ENCODE measurements around the gene CCDC92B.
"Not testable (repeated sequence)": the region's sequence is repeated elsewhere in the genome, so short reads cannot be mapped to it uniquely, and the experiment has no call there.

CCDC92B gene

GRCh38 chr17:2701996-2702741, 47.3 kb downstream of the CCDC92B start:
- DNase-seq = no peak

- no peak for DNase-seq
These were observed 48.1 kb downstream of the CCDC92B start for GRCh38 chr17:2701161-2701995.

- DNase-seq = peak; percentile 100
These were observed 48.8 kb downstream of the CCDC92B start for GRCh38 chr17:2700491-2701141.

DNA sequence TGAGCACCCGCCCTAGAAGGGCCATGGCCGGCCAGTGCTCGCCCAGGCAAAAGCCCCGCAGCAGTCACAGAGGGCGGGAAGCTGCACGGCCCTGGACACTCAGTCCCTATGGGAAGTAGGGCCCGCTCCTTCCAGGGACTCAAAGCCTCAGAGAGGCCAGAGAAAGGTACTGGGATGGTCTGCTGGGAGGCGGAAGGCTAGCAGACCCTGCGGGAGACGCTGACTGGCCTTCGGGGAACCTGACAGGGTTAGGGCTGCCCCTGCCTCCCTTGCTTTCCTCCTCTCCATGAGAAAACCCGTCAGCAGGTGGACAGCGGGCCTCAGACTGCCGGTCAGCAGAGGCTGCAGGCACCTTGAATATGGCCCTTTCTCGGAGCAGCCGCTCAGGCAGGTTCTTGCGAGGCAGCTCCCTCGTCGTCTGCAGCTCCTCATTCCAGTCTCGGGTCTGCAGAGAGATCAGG, 49.4 kb downstream of the CCDC92B start:
- no peak for DNase-seq

DNA sequence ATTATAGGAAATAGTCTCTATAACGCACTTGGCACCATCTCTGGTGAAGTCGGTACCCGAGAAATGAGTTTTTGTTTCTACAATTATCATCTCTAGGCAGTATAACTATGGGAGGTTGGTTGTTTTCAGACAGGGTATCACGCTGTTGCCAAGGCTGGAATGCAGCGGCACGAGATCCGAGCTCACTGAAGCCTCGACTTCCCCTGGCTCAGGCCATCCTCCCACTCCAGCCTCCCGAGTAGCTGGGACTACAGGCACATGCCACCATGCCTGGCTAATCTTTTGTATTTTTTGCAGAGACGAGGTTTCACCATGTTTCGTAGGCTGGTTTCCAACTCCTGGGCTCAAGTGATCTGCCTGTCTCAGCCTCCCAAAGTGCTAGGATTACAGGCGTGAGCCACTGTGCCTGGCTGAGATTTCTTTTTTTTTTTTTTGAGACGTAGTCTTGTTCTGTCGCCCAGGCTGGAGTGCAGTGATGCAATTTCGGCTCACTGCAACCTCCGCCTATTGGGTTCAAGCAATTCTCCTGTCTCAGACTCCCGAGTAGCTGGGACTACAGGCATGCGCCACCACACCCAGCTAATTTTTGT, 50.1 kb downstream of the CCDC92B start:
- DNase-seq = not testable (repeated sequence)

DNA sequence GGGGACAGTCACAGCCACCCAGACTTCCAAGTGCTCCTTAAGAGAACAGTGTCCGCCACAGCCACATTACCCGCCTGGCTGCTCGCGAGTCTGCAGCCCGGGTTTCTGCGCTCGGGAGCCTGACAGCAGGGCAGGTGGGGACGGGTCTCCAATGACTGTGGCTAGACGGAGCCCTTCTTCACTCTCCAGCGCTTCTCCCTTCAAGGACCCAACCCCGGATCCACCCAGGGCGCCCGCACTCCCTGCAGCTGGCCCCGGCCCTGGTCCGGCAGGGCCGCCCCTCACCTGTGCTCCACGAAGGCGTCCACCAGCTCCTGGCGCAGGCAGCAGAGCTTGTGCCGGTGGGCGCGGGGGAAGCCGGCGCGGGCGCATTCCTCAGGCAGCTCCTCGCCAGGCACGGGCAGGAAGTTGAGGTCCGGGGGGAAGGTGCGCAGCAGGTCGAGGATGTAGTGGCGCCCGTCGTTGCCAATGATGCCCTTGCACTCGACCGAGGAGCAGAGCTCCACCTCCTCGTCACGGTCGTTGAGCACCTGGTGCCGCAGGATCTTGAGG, 51.8 kb downstream of the CCDC92B start:
- no peak for DNase-seq

DNA sequence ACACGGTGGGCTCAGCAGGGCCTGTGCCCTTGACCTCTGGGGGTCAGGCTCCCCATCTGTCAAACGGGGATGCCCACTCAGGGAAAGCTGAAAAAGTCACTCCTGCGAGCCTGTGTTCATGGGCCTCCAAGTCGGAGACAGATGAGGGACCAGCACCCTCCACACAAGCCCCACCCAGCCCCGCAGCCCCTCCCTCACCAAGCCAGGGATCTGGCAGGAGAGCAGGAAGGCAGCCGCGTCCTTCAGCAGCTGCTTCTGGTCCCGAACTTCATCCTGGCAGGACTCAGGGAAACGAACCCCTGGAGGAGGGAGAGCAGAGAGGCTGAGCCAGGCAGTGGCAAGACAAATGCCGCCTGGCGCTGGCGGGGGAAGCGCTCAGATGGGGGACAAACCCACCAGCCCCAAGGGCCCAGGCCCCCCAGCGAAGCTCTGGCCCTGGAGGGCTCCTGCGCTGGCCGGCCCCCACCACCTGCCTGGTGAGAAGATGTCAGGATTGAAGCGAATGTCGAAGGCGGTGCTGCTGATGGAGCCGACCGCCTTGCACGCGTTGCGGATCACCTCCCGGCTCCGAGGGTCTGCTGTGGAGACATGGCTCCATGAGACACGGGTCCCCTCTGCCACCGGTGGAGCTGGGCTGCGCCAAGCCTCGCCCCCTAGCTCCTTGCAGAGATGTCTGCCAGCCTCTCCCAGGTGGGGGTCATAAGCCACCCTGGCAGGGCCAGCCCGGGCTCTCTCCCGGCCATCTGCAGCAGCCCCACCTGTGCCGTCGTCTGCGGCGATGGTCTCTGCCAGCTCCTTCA, 53.3 kb downstream of the CCDC92B start:
- no peak for DNase-seq

- DNase-seq = no peak
These were observed 54.0 kb downstream of the CCDC92B start for GRCh38 chr17:2695243-2695960.

DNA sequence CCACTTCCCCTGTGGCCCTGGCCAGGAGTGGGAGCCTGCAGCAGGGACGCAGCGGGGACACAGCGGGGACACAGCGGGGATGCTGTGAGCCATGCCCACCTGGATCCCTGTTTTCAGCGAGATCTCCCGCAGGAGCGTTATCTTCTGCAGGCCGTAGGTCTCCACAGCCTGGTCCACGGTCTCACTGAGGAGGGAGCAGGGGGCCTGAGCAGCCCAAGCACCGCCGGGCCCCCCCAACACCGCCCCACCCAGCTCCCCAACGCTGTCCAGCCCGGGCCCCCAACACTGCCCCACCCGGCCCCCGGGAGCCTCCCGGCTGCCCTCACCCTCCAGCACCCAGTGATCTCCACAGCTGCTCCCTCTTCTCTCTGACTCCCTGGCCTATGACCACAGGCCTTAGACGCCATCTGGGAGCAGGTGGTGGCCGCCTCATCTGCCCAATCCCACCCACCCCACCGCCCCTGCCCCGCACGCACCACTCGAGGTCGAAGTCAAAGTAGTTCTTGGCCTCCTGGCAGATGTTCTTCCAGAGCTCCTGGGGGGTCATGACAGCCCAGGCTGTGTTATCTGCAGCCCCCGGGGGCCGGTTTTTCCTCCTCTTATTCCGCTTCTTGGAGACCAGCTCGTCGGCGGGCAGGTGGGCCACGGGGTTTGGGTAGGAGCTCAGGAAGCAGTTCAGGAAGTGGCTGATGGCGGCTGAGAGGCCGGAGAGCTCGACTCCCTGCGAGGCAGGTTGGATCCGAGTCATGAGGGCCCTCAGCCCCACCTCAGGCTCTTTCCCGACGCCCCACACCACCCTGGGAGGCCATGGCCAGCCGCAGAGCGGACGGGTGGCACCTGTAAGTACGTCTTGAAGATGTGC, 54.8 kb downstream of the CCDC92B start:
- DNase-seq = no peak

DNA sequence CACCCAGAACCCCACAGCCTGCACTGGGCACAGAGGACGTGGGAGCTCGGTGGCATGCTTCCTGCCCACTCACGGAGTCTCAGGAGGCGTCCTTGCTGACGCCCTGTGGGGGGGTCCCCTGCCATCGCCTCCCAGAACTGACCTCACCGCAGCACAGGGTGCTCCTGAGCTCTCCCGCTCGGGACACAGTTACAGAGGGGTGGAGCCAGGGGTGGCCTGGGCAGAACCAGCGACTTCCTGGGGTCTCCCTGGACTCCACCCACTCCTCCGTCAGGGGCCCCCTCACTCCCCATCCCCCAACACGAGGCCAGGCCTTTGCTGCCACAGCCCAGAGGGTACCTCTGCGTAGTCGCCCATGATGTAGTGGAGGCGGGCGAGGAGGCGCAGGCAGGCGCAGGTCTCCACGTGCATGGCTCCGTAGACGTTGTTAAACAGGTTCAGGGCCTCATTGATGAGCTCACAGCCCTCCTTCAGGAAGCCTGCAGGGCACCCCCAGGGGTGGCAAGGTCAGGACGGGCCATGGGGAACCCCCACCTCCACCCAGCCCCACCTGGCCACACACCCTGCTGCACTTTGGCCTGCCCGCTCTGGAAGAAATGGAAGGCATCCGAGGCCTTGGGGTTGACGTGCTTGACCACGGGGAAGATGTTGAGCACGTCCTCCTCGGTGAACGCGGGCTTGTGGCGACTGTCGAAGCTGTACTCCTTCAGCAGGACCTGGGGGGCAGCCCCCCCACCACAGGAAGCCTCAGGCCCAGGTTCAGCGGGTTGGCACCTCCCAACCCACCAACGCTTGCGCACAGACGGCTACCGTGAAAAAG, 55.7 kb downstream of the CCDC92B start:
- DNase-seq = no peak

GRCh38 chr17:2692781-2693135, 56.7 kb downstream of the CCDC92B start:
- DNase-seq = no peak

DNA sequence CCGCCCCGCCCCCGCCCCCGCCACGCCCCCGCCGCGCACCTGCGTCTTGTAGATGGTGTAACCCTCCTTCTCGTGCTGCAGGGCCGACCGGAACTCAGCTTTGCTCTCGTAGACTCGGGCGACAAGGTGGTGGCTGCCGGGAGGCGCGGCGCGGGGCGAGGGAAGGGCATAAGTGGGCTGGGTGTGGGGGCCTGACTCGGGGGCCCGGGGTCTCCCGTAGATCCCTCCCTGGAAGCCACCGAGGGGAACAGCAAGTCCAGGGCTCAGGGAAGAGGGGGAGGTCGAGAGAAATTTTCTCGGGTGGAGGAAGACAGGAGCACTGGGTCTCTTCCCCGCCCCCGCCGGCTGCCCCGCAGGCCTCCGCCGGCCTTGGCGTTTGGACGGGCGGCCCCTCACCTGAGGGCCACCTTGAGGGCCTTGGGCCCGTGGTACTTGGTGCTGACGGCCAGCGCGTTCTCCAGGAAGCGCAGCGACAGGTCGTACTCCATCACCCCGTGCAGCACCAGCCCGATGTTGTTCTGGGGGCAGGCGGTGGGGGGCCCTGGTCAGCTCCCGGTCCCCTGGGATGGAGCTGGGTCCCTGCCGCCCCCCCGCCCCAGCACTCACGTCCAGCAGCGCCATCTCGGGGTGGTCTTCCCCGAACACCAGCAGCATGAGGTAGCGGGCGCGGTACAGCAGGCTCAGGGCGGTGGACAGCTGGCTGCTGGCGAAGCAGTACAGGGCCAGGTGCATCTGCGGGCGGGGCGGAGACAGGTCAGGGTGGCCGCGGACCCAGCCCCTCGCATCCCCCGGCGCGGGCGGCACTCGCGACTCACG, 57.3 kb downstream of the CCDC92B start:
- no peak for DNase-seq

DNA sequence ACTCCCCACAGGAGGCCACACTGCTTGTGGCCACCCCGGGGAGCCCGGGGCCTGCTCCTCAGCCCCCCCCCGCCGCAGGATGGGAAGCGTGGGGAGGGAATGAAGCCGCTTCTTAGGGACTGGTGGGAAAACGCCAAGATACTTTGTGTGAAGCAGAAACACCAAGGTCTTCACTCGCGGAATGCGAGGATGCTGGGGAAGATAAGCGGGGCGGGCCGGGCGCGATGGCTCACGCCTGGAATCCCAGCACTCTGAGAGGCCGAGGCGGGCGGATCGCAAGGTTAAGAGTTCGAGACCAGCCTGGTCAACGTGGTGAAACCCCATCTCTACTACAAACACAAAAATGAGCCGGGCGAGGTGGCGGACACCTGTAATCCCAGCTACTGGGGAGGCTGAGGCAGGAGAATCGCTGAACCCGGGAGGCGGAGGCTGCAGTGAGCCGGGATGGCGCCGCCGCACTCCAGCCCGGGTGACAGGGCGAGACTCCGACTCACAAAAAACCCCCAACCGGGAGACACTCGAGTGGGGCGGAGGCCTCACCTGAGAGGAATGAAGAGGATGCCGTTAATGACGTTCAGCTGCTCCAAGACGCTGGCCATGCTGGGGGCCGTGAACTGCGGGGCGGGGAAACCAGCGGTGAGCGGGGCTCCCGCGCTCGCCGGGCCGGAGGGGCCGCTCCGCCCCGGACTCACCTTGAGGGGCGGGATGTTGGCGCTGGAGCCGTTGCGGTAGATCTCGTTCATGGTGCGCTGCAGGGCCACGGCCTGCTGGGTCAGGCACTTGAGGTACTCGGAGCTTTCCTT, 58.2 kb downstream of the CCDC92B start:
- DNase-seq = no peak

- no peak for DNase-seq
These were observed 59.0 kb downstream of the CCDC92B start for GRCh38 chr17:2690165-2691068.

DNA sequence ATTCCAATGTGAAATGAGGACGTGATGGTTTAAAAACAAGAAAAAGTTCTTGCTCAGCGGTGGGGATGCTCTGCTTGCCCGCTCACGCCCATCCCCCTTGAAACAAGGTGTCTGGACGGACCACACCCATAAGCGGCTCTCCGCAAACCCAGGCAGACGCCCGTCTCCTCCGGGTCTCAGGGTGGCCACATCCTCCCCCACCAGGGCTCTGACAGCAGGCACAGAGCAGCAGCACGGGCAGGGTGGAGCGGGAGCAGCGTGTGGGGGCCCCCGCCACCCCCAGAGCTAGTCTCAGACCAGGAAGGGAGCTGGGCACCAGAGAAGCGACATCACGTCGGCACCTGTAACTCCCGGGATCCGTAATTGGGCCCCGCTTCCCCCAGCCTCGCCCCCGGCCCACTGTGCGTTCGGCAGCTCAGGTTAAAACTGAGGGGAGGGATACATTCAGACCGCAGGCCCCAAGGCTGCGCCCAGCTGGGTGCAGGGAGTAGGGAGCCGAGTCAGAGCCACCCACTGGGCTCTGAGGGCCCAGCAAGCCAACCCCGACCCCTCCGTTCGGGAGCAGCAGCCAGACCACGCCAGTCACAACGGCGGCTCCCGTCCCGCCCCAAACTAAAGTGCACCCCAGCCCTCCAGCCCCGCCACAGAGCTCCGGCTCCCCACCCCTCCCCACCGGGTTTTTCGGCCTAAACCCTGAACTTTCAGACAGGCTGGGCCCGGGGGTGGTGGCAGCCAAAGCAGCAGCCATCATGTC, 59.9 kb downstream of the CCDC92B start:
- DNase-seq = no peak

Data from NCI-H2029 treated with DMSO at 0.1 percent for 48 hours (cell line).